H9 (cell line): Measurements from ENCODE around the gene EIF3B. TPM values are rescaled to one million over a fixed set of nuclear protein-coding genes. Genes with fewer than 3 reads are reported as not detected.
A peak's percentile ranks its signal among the peaks of the same experiment; 100 is the strongest.

Experiments used
- DNase-seq: peaks from one replicate; pipeline ENCODE4 v3.0.0-alpha.2; 2017
- H2AFZ ChIP-seq: one replicate; pipeline ENCODE4 v1.6.1; 2013; ENCODE audit warnings: mild to moderate bottlenecking, low read length, control low read depth, moderate library complexity
- H2AK5ac ChIP-seq: 2 replicates; pipeline ENCODE4 v1.6.1; 2013; ENCODE audit warnings: low read length, control low read depth, mixed read lengths; ENCODE audit not compliant: insufficient read length
- H2BK120ac ChIP-seq: one replicate; pipeline ENCODE4 v1.6.1; 2013; ENCODE audit warnings: low read depth, mild to moderate bottlenecking, low read length, control low read depth, inconsistent platforms; ENCODE audit not compliant: poor library complexity, severe bottlenecking
- H2BK12ac ChIP-seq: 2 replicates; pipeline ENCODE4 v1.6.1; 2013; ENCODE audit warnings: low read length, control low read depth, mixed read lengths, low read depth; ENCODE audit not compliant: insufficient read length
- H2BK15ac ChIP-seq: 2 replicates; pipeline ENCODE4 v1.6.1; 2013; ENCODE audit warnings: low read depth, low read length, control low read depth
- H2BK20ac ChIP-seq: one replicate; pipeline ENCODE4 v1.6.1; 2013; ENCODE audit warnings: low read depth, mild to moderate bottlenecking, low read length, control low read depth, inconsistent platforms; ENCODE audit not compliant: poor library complexity, severe bottlenecking
- H2BK5ac ChIP-seq: 2 replicates; pipeline ENCODE4 v1.6.1; 2013; ENCODE audit warnings: low read length, control low read depth, mixed read lengths; ENCODE audit not compliant: insufficient read length
- H3K14ac ChIP-seq: 2 replicates; pipeline ENCODE4 v1.6.1; 2013; ENCODE audit warnings: low read length, control low read depth; ENCODE audit not compliant: insufficient read depth
- H3K18ac ChIP-seq: 2 replicates; pipeline ENCODE4 v1.6.1; 2013; ENCODE audit warnings: low read depth, mild to moderate bottlenecking, mixed read lengths, low read length, control low read depth; ENCODE audit not compliant: insufficient read length
- H3K23ac ChIP-seq: 2 replicates; pipeline ENCODE4 v1.6.1; 2013; ENCODE audit warnings: low read length, control low read depth, mixed read lengths, low read depth; ENCODE audit not compliant: insufficient read length
- H3K23me2 ChIP-seq: 2 replicates; pipeline ENCODE4 v1.6.1; 2013; ENCODE audit warnings: low read depth, mild to moderate bottlenecking, mixed read lengths, low read length, control low read depth; ENCODE audit not compliant: insufficient read length, poor library complexity, severe bottlenecking
- H3K27ac ChIP-seq: 2 replicates; pipeline ENCODE4 v1.5.1; 2013; ENCODE audit warnings: low read length, control low read depth, mixed read lengths, low read depth; ENCODE audit not compliant: insufficient read length
- H3K27me3 ChIP-seq: 2 replicates; pipeline ENCODE4 v1.6.1; 2013; ENCODE audit warnings: low read length, control low read depth, inconsistent platforms; ENCODE audit not compliant: insufficient read depth
- H3K4ac ChIP-seq: 2 replicates; pipeline ENCODE4 v1.6.1; 2013; ENCODE audit warnings: low read depth, mild to moderate bottlenecking, control low read depth, inconsistent platforms, low read length, moderate library complexity
- H3K4me1 ChIP-seq: 2 replicates; pipeline ENCODE4 v1.6.1; 2013; ENCODE audit warnings: low read length, control low read depth, inconsistent platforms; ENCODE audit not compliant: insufficient read depth
- H3K4me2 ChIP-seq: 2 replicates; pipeline ENCODE4 v1.6.1; 2013; ENCODE audit warnings: low read length, control low read depth, mixed read lengths; ENCODE audit not compliant: insufficient read length, insufficient read depth
- H3K56ac ChIP-seq: 2 replicates; pipeline ENCODE4 v1.6.1; 2013; ENCODE audit warnings: low read depth, mild to moderate bottlenecking, mixed read lengths, low read length, control low read depth; ENCODE audit not compliant: insufficient read length
- H3K79me1 ChIP-seq: 2 replicates; pipeline ENCODE4 v1.6.1; 2013; ENCODE audit warnings: low read depth, mild to moderate bottlenecking, moderate library complexity, low read length, control low read depth, inconsistent platforms; ENCODE audit not compliant: insufficient read depth, poor library complexity, severe bottlenecking
- H3K79me2 ChIP-seq: 2 replicates; pipeline ENCODE4 v1.6.1; 2013; ENCODE audit warnings: low read length, control low read depth, inconsistent platforms; ENCODE audit not compliant: insufficient read depth
- H3K9ac ChIP-seq: 2 replicates; pipeline ENCODE4 v1.6.1; 2013; ENCODE audit warnings: low read length, control low read depth, mixed read lengths; ENCODE audit not compliant: insufficient read length; ENCODE audit errors: extremely low read depth
- H3K9me3 ChIP-seq: one replicate; pipeline ENCODE4 v1.6.1; 2013; ENCODE audit warnings: low read depth, low read length, inconsistent platforms; ENCODE audit not compliant: control insufficient read depth
- H3T11ph ChIP-seq: one replicate; pipeline ENCODE4 v1.6.1; 2013; ENCODE audit warnings: mild to moderate bottlenecking, low read length, control low read depth, inconsistent platforms
- H4K20me1 ChIP-seq: one replicate; pipeline ENCODE4 v1.6.1; 2013; ENCODE audit not compliant: control insufficient read depth, insufficient read length, insufficient read depth
- H4K5ac ChIP-seq: 2 replicates; pipeline ENCODE4 v1.6.1; 2013; ENCODE audit warnings: low read depth, mild to moderate bottlenecking, mixed read lengths, low read length, control low read depth; ENCODE audit not compliant: insufficient read length
- H4K8ac ChIP-seq: replicated peaks from 2 replicates; pipeline ENCODE4 v1.6.1; 2013; ENCODE audit warnings: low read length, control low read depth, mixed read lengths, low read depth; ENCODE audit not compliant: insufficient read length
- H4K91ac ChIP-seq: 2 replicates; pipeline ENCODE4 v1.6.1; 2013; ENCODE audit warnings: low read depth, mild to moderate bottlenecking, moderate library complexity, mixed read lengths, low read length, control low read depth; ENCODE audit not compliant: insufficient read length
- H3K27ac Mint-ChIP-seq, 3 experiments: 2 replicates in 2 of 3; 3 replicates in 1 of 3; pipeline ENCODE4 v1.8.0; 2020 to 2021; ENCODE audit warnings: mixed read lengths in 3 of 3, mild to moderate bottlenecking in 1 of 3, moderate library complexity in 1 of 3
- H3K27me3 Mint-ChIP-seq: 2 replicates; pipeline ENCODE4 v1.8.0; 2021; ENCODE audit warnings: low read depth, mild to moderate bottlenecking, moderate library complexity, mixed read lengths
- H3K36me3 Mint-ChIP-seq, 3 experiments: 2 replicates in 2 of 3; 3 replicates in 1 of 3; pipeline ENCODE4 v1.8.0; 2020 to 2021; ENCODE audit warnings: low read depth in 3 of 3, mixed read lengths in 3 of 3; ENCODE audit not compliant: insufficient read depth in 1 of 3
- H3K4me1 Mint-ChIP-seq, 2 experiments: 2 replicates each; pipeline ENCODE4 v1.8.0; 2020; ENCODE audit warnings: mixed read lengths in 2 of 2
- H3K4me3 Mint-ChIP-seq, 2 experiments: 2 replicates in 1 of 2; 3 replicates in 1 of 2; pipeline ENCODE4 v1.8.0; 2020 to 2021; ENCODE audit warnings: mild to moderate bottlenecking in 2 of 2, mixed read lengths in 2 of 2, moderate library complexity in 1 of 2
- H3K9me3 Mint-ChIP-seq, 2 experiments: 2 replicates in 1 of 2; 3 replicates in 1 of 2; pipeline ENCODE4 v1.8.0; 2020; ENCODE audit warnings: mild to moderate bottlenecking in 2 of 2, mixed read lengths in 2 of 2, moderate library complexity in 1 of 2
- CTCF ChIP-seq: fragments of 200-600 bp; sonication (generic); conservative IDR thresholded peaks from 3 replicates; pipeline ENCODE4 v1.8.0; 2021; ENCODE audit warnings: antibody characterized with exemption, mild to moderate bottlenecking
- WGBS: extraction: QIAGEN DNeasy Blood & Tissue Kit; methylation state at CpG from one replicate; pipeline ENCODE4 v1.1.7; 2013; ENCODE audit warnings: missing lambda C conversion rate, low lambda C conversion rate, mixed read lengths; ENCODE audit not compliant: insufficient read length; ENCODE audit errors: extremely low coverage; 5-methylcytosine and 5-hydroxymethylcytosine counted together
- total RNA-seq: library from RNA; stranded (reverse); gene quantifications from 2 replicates; pipeline ENCODE4 v1.2.1, GENCODE V29; 2021

EIF3B gene
- total RNA-seq, 1 experiment from 2014 or later, result 337 TPM

- WGBS, result no CpG with 5 or more reads among the region's 6 CpGs
- Histone ChIP-seq H4K5ac (no peak overlapping the region), H3K9me3 (no peaks in the 10 kb centered on the region), H3K23me2 (peaks cover 3% of the 10 kb centered on the region), H3K79me1 (peaks cover 4% of the 10 kb centered on the region), H2BK5ac (no peak overlapping the region), H2BK12ac (no peak overlapping the region), H4K20me1 (no peaks in the 10 kb centered on the region), H3K14ac (no peak overlapping the region), H3K79me2 (peaks cover 43% of the 10 kb centered on the region), H3K4me2 (no peak overlapping the region), H3K23ac (no peak overlapping the region), H4K91ac (no peak overlapping the region), H2BK15ac (no peak overlapping the region), H2BK120ac (no peak overlapping the region), H2BK20ac (no peak overlapping the region), H3K18ac (no peak overlapping the region), H3K27me3 (no peaks in the 10 kb centered on the region), H3K9ac (no peak overlapping the region), H3K4me1 (no peaks in the 10 kb centered on the region), H3T11ph (no peak overlapping the region), H3K27ac (no peak overlapping the region), H4K8ac (no peak overlapping the region), H3K4ac (no peak overlapping the region), H2AK5ac (no peak overlapping the region), H3K56ac (no peak overlapping the region), H2AFZ (no peak overlapping the region)
- H3K4me3 Mint-ChIP-seq, result no peak overlapping the region
- peaks cover 61 to 94% (median 79%) of the 10 kb centered on the region in 3 experiments for H3K36me3 Mint-ChIP-seq
- H3K27me3 Mint-ChIP-seq, result no peaks in the 10 kb centered on the region
- no peaks in the 10 kb centered on the region for H3K9me3 Mint-ChIP-seq
- TF ChIP-seq CTCF, result no peak
- DNase-seq, result no peak
- peaks cover 9 to 22% of the 10 kb centered on the region in 2 experiments for H3K4me1 Mint-ChIP-seq
- H3K27ac Mint-ChIP-seq, result peak overlapping the region in 2 of 3 experiments; percentile 3 to 37; a peak in 2 of 7 replicates
Measured at GRCh38 chr7:2360796-2361195, 6.2 kb downstream of the EIF3B start.
